ENCODE results near the gene NCAM1.

DNA sequence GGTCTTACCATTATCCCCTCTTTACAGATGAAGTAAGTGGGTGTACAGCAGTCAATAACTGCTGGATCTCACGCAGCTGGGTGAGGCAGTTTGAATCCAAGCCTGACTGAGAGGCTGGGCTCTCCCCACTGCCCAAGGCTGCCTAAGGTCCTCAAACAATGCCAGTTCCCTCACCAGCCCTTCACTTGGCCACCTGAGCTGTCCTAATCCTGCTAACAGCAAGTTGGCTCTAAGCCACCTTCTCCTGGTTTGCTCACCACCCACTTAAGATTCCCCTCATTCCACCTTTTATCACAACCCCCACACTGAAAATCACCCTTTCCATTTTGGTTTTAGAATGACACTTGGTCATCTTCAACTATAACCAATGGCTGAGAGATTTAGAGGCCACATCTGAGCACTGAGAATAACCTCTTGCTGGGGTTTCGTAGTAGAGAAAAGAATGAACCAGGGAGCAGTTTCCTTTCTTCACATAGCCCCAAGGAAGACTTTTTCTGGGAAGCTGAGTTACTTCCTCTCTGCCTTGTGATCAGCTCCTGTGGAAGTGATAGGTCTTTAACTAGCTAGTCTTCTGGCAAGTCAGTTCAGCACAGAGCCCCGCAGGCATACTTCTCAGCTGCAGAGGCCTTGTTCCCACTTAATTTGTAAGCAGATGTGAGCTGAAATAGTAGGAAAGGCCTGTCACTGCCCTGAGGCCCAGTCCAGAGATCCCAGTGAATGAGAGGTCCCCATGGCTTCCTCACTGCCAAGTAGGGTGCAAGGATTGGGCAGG lies 295.4 kb downstream of the NCAM1 start:
- no peak for TF ChIP-seq POLR2A (IDR thresholded peaks at IDR 0.05)
- TF ChIP-seq, protein P1, sequence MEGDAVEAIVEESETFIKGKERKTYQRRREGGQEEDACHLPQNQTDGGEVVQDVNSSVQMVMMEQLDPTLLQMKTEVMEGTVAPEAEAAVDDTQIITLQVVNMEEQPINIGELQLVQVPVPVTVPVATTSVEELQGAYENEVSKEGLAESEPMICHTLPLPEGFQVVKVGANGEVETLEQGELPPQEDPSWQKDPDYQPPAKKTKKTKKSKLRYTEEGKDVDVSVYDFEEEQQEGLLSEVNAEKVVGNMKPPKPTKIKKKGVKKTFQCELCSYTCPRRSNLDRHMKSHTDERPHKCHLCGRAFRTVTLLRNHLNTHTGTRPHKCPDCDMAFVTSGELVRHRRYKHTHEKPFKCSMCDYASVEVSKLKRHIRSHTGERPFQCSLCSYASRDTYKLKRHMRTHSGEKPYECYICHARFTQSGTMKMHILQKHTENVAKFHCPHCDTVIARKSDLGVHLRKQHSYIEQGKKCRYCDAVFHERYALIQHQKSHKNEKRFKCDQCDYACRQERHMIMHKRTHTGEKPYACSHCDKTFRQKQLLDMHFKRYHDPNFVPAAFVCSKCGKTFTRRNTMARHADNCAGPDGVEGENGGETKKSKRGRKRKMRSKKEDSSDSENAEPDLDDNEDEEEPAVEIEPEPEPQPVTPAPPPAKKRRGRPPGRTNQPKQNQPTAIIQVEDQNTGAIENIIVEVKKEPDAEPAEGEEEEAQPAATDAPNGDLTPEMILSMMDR (IDR thresholded peaks at IDR 0.05 in 4 of 5, conservative IDR thresholded peaks at IDR 0.05 in 1 of 5), result no peak

Measured in gastrocnemius medialis (tissue), 4 donors.